ENCODE data around the gene SGMS1.

- TF ChIP-seq POLR2A (IDR thresholded peaks at IDR 0.05), result no peak
- TF ChIP-seq CTCF (IDR thresholded peaks at IDR 0.05), result no peak
These were observed 297.6 kb downstream of the SGMS1 start for GRCh38 chr10:50326172-50326555.

Measured in heart left ventricle (tissue), 13 donors.